Panc1 (cell line): Measurements from ENCODE around the gene LRMDA. TPM values are rescaled to one million over a fixed set of nuclear protein-coding genes. Genes with fewer than 3 reads are reported as not detected.

ENCODE experiments used
- ATAC-seq: fragments of 200-7000 bp; cut with Tn5 transposase; 2 replicates; pipeline ENCODE4 v1.9.1; 2020; ENCODE audit warnings: mild to moderate bottlenecking, moderate library complexity
- BruUV-seq: library from RNA; stranded (reverse); fragments of 400-500 nt; replicated peaks from 2 replicates; lab custom pipeline; 2021; lab: Mats Ljungman, UMichigan
- CTCF ChIA-PET: fragments of 300-600 bp; sonication (Branson Sonifier 250); formaldehyde crosslinking; loops from one replicate; lab custom pipeline; 2022; ENCODE audit warnings: antibody characterized with exemption; lab: Charles Lee
- POLR2A ChIA-PET: fragments of 300-600 bp; sonication (Branson Sonifier 250); formaldehyde crosslinking; loops from one replicate; lab custom pipeline; 2022; ENCODE audit warnings: antibody characterized with exemption; lab: Charles Lee
- DNase-seq: peaks from one replicate; pipeline ENCODE4 v3.0.0-alpha.2; 2010; ENCODE audit warnings: low read depth, low spot score
- H3K27ac ChIP-seq: 2 replicates; pipeline ENCODE4 v1.5.1; 2011; ENCODE audit warnings: mild to moderate bottlenecking, low read length, inconsistent platforms
- H3K27me3 ChIP-seq: fragments of 200-500 bp; sonication (Bioruptor generic); 2 replicates; pipeline ENCODE4 v1.6.0; 2014; ENCODE audit warnings: low read length, inconsistent platforms; ENCODE audit not compliant: control insufficient read depth, insufficient read depth
- H3K36me3 ChIP-seq: fragments of 200-500 bp; sonication (Bioruptor generic); 2 replicates; pipeline ENCODE4 v1.5.1; 2014; ENCODE audit warnings: inconsistent platforms, mild to moderate bottlenecking, low read length, moderate library complexity; ENCODE audit not compliant: control insufficient read depth, insufficient read depth
- H3K4me1 ChIP-seq: 2 replicates; pipeline ENCODE4 v1.5.1; 2011; ENCODE audit warnings: inconsistent platforms, mild to moderate bottlenecking, low read length, moderate library complexity; ENCODE audit not compliant: control insufficient read depth, insufficient read depth
- H3K4me3 ChIP-seq, 2 experiments: 2 replicates each; pipeline ENCODE4 v1.5.1; 2011 to 2012; ENCODE audit warnings: low read depth in 2 of 2, low read length in 2 of 2, mild to moderate bottlenecking in 2 of 2, inconsistent platforms in 1 of 2, moderate library complexity in 1 of 2
- H3K9me3 ChIP-seq: fragments of 200-500 bp; sonication (Bioruptor generic); 2 replicates; pipeline ENCODE4 v1.5.1; 2014; ENCODE audit warnings: low read depth, mild to moderate bottlenecking, inconsistent platforms, low read length, moderate library complexity; ENCODE audit not compliant: control insufficient read depth, insufficient read depth
- CTCF ChIP-seq: fragments of 450-650 bp; IDR thresholded peaks from 2 replicates; pipeline ENCODE4 v1.5.1; 2017; ENCODE audit warnings: mild to moderate bottlenecking
- POLR2AphosphoS5 ChIP-seq: IDR thresholded peaks from 2 replicates; pipeline ENCODE4 v1.6.1; 2012; ENCODE audit warnings: mild to moderate bottlenecking, low read depth, low read length, moderate library complexity
- REST ChIP-seq, 2 experiments: IDR thresholded peaks; 2 replicates each; pipeline ENCODE4 v1.6.1; 2011 to 2012; ENCODE audit warnings: low read depth in 2 of 2, control low read depth in 1 of 2, low read length in 1 of 2, mild to moderate bottlenecking in 1 of 2, moderate library complexity in 1 of 2; ENCODE audit not compliant: insufficient read depth in 1 of 2
- SIN3A ChIP-seq: IDR thresholded peaks from 2 replicates; pipeline ENCODE4 v1.6.1; 2012; ENCODE audit warnings: low read depth, mild to moderate bottlenecking, low read length, moderate library complexity, borderline replicate concordance; ENCODE audit not compliant: insufficient read depth
- TCF7L2 ChIP-seq: IDR thresholded peaks from 2 replicates; pipeline ENCODE4 v1.6.1; 2011; ENCODE audit warnings: mild to moderate bottlenecking, low read depth, low read length, inconsistent platforms
- in situ Hi-C: cut with HindIII; loops from 2 replicates; pipeline ENCODE4 v1.10.0; 2016; ENCODE audit warnings: low sequenced_read_pairs, low pct_unique_long_range_greater_than_20kb
- intact Hi-C: fragments of 100-400 bp; cut with micrococcal nuclease; formaldehyde crosslinking; loops from one replicate; pipeline ENCODE4 v1.10.0; 2022; ENCODE audit not compliant: unreplicated experiment
- total RNA-seq: library from RNA; stranded (reverse); gene quantifications from one replicate; pipeline ENCODE4 v1.2.1, GENCODE V29; 2021; ENCODE audit not compliant: unreplicated experiment

Gene LRMDA
- total RNA-seq, 1 experiment from 2014 or later = 1.2 TPM

GRCh38 chr10:75643405-75643804, 212.0 kb downstream of the LRMDA start:
- POLR2A ChIA-PET = no interaction called here
- H3K27me3 ChIP-seq = peaks cover 19% of the 10 kb centered on the region
- no peak for ATAC-seq

DNA sequence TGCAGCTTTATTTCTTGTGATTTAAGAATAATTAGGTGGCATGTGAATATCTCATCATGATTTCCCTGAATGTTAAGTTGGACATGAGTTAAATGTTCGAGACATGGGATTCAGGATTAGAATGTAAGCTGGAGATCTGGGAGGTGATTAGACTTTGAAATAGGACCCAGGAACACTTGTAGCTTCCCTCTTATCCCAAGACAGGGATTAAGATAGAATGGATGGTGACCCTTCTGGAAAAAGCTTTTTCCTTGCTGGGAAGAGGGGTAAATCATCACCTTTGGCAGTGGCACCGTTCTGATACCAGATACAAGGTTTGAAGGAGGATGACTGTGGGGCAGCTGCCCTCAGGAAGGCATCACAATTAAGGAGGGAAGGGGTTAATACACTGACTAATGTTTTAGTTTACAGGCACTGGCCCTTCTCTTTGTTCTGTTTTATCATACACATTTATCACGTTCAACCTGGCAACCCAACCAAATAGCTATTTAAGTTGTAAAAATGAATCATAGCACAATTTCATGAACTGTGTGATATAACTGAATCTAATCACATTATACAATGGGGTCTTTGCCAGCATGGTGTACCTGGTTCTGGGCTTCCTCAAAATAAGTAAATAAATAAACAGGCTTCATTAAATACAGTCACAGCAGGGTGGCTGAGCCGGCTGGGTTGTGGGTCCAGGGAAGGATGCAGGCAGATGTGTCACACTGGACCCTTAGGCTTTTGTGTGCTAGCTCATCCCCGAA, 212.7 kb downstream of the LRMDA start:
- no peak for TF ChIP-seq REST (IDR thresholded peaks at IDR 0.05; ENCODE audit: insufficient read depth in 1 of 2, low read depth in 2 of 2, low read length in 1 of 2)
- TF ChIP-seq TCF7L2 = no peak
- TF ChIP-seq SIN3A = no peak
- no peak for TF ChIP-seq CTCF
- no peak for TF ChIP-seq POLR2AphosphoS5
- in situ Hi-C loops = no loop called here
- ATAC-seq = no peak
- no peaks in the 10 kb centered on the region for H3K36me3 ChIP-seq
- BruUV-seq = no TSS peak
- intact Hi-C loops = no loop called here
- H3K27ac ChIP-seq = no peak overlapping the region
- ChIA-PET CTCF (interaction anchor here (0.5 kb wide), 1 partner anchor 805 kb away, joined by 4 read pairs; no protein-coding TSS in a partner anchor), POLR2A (no interaction called here)
- peaks cover 15% of the 10 kb centered on the region for H3K27me3 ChIP-seq
- H3K9me3 ChIP-seq = no peaks in the 10 kb centered on the region
- H3K4me1 ChIP-seq = no peaks in the 10 kb centered on the region
- H3K4me3 ChIP-seq = no peak overlapping the region
- no peak for DNase-seq

More at GRCh38 chr10:75643405-75643804, 212.0 kb downstream of the LRMDA start:
- Histone ChIP-seq H3K36me3 (no peaks in the 10 kb centered on the region), H3K9me3 (no peaks in the 10 kb centered on the region), H3K4me3 (no peak overlapping the region), H3K27ac (no peak overlapping the region), H3K4me1 (no peaks in the 10 kb centered on the region)
- no peak for DNase-seq
- TF ChIP-seq REST (IDR thresholded peaks at IDR 0.05; ENCODE audit: insufficient read depth in 1 of 2, low read depth in 2 of 2, low read length in 1 of 2) (no peak), CTCF (no peak), TCF7L2 (no peak), SIN3A (no peak), POLR2AphosphoS5 (no peak)
- in situ Hi-C loops = no loop called here
- CTCF ChIA-PET = no interaction called here
- no TSS peak for BruUV-seq
- intact Hi-C loops = no loop called here
